ENCODE results near the gene CAPN5.

DNA sequence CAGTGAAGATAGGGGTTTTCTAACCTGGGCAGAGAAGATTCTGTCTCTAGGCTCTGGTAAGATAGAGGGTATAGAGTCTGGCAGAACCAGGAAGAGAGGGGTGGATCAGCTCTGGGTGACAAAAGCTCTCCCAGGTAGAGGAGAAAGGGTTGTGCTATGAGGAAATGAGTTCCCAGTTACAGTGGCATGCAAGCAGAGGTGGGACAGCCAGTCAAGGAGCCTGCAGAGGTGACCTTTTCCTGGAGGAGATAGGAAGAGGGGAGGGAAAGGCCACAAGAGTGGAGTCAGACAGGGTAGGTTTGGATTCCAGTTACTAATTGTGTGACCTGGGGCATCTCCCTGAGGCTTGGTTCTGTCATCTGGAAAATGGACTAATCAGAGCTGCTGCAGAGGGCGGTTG lies 3.4 kb upstream of the CAPN5 start:
- TF ChIP-seq, protein P1, sequence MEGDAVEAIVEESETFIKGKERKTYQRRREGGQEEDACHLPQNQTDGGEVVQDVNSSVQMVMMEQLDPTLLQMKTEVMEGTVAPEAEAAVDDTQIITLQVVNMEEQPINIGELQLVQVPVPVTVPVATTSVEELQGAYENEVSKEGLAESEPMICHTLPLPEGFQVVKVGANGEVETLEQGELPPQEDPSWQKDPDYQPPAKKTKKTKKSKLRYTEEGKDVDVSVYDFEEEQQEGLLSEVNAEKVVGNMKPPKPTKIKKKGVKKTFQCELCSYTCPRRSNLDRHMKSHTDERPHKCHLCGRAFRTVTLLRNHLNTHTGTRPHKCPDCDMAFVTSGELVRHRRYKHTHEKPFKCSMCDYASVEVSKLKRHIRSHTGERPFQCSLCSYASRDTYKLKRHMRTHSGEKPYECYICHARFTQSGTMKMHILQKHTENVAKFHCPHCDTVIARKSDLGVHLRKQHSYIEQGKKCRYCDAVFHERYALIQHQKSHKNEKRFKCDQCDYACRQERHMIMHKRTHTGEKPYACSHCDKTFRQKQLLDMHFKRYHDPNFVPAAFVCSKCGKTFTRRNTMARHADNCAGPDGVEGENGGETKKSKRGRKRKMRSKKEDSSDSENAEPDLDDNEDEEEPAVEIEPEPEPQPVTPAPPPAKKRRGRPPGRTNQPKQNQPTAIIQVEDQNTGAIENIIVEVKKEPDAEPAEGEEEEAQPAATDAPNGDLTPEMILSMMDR (IDR thresholded peaks at IDR 0.05): no peak
- no peak for TF ChIP-seq POLR2A (IDR thresholded peaks at IDR 0.05)
